HL-60 (cell line): ENCODE data around the gene TNF.

Source experiments
- POLR2AphosphoS5 ChIP-seq: IDR thresholded peaks from 2 replicates; pipeline ENCODE4 v1.6.1; 2012; ENCODE audit warnings: low read depth
- TF ChIP-seq, protein P1 (sequence below): IDR thresholded peaks from one replicate; pipeline ENCODE4 v1.5.1; 2011; ENCODE audit warnings: low read length, control low read depth, inconsistent platforms; ENCODE audit not compliant: insufficient read depth

DNA sequence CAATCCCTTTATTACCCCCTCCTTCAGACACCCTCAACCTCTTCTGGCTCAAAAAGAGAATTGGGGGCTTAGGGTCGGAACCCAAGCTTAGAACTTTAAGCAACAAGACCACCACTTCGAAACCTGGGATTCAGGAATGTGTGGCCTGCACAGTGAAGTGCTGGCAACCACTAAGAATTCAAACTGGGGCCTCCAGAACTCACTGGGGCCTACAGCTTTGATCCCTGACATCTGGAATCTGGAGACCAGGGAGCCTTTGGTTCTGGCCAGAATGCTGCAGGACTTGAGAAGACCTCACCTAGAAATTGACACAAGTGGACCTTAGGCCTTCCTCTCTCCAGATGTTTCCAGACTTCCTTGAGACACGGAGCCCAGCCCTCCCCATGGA, 2.2 kb downstream of the TNF start:
- TF ChIP-seq, protein P1, sequence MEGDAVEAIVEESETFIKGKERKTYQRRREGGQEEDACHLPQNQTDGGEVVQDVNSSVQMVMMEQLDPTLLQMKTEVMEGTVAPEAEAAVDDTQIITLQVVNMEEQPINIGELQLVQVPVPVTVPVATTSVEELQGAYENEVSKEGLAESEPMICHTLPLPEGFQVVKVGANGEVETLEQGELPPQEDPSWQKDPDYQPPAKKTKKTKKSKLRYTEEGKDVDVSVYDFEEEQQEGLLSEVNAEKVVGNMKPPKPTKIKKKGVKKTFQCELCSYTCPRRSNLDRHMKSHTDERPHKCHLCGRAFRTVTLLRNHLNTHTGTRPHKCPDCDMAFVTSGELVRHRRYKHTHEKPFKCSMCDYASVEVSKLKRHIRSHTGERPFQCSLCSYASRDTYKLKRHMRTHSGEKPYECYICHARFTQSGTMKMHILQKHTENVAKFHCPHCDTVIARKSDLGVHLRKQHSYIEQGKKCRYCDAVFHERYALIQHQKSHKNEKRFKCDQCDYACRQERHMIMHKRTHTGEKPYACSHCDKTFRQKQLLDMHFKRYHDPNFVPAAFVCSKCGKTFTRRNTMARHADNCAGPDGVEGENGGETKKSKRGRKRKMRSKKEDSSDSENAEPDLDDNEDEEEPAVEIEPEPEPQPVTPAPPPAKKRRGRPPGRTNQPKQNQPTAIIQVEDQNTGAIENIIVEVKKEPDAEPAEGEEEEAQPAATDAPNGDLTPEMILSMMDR: no peak
- no peak for TF ChIP-seq POLR2AphosphoS5
